Activated naive CD8-positive, alpha-beta T cell treated with anti-CD3 and anti-CD28 coated beads, Interleukin-2, amount 10 ng/mL, durations not matched to agents 7 days and 5 days (primary cell): ENCODE measurements around the gene EDN3. TPM values are rescaled to one million over a fixed set of nuclear protein-coding genes. Genes with fewer than 3 reads are reported as not detected.

Experiments used
- ATAC-seq: fragments of 150-1000 bp; cut with Tn5 transposase; one replicate; pipeline ENCODE4 v1.10.0; 2021; ENCODE audit warnings: low read depth, moderate library complexity
- POLR2A ChIA-PET: fragments of 350-600 bp; sonication (Branson Sonifier 250); formaldehyde crosslinking; loops from one replicate; lab custom pipeline; 2021; ENCODE audit warnings: antibody characterized with exemption; lab: Charles Lee
- DNase-seq: peaks from one replicate; pipeline ENCODE4 v3.0.0; 2021
- H3K27ac Mint-ChIP-seq: one replicate; pipeline ENCODE4 v1.8.0; 2022; ENCODE audit warnings: mild to moderate bottlenecking, mixed read lengths
- H3K27me3 Mint-ChIP-seq: one replicate; pipeline ENCODE4 v1.8.0; 2022; ENCODE audit warnings: mild to moderate bottlenecking, moderate library complexity, mixed read lengths
- H3K36me3 Mint-ChIP-seq: one replicate; pipeline ENCODE4 v1.8.0; 2021; ENCODE audit warnings: mild to moderate bottlenecking, mixed read lengths
- H3K4me1 Mint-ChIP-seq: one replicate; pipeline ENCODE4 v1.8.0; 2021; ENCODE audit warnings: mixed read lengths
- H3K4me3 Mint-ChIP-seq: one replicate; pipeline ENCODE4 v1.8.0; 2022; ENCODE audit warnings: mild to moderate bottlenecking, moderate library complexity, mixed read lengths
- H3K9me3 Mint-ChIP-seq: one replicate; pipeline ENCODE4 v1.8.0; 2021; ENCODE audit warnings: mixed read lengths
- total RNA-seq, 2 experiments: library from RNA; stranded (reverse); gene quantifications; one replicate each; pipeline ENCODE4 v1.2.3, GENCODE V29; 2021

Gene EDN3, protein sequence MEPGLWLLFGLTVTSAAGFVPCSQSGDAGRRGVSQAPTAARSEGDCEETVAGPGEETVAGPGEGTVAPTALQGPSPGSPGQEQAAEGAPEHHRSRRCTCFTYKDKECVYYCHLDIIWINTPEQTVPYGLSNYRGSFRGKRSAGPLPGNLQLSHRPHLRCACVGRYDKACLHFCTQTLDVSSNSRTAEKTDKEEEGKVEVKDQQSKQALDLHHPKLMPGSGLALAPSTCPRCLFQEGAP
- total RNA-seq, result under 1 TPM; 0.17 to 0.39 TPM

- H3K36me3 Mint-ChIP-seq, result no peaks in the 10 kb centered on the region
- H3K4me1 Mint-ChIP-seq, result peaks cover 2% of the 10 kb centered on the region
- DNase-seq, result no peak
- no peaks in the 10 kb centered on the region for H3K9me3 Mint-ChIP-seq
- no peak within 1 kb of the TSS for H3K27ac Mint-ChIP-seq
- H3K27me3 Mint-ChIP-seq, result peaks cover 76% of the 10 kb centered on the region
- ATAC-seq, result no peak
- no peak within 1 kb of the TSS for H3K4me3 Mint-ChIP-seq
- POLR2A ChIA-PET, result no interaction called here
Measured at GRCh38 chr20:59300333-59301081, at the start of gene EDN3. Gene EDN3, plus strand, starts transcription at chr20:59300611. Its CDS starts 202 bp downstream, at chr20:59300813.

- peak overlapping the region; percentile 92 for H3K27ac Mint-ChIP-seq
- H3K4me1 Mint-ChIP-seq, result peaks cover 37% of the 10 kb centered on the region
- H3K4me3 Mint-ChIP-seq, result peak overlapping the region; percentile 77
- no peaks in the 10 kb centered on the region for H3K27me3 Mint-ChIP-seq
- peaks cover 52% of the 10 kb centered on the region for H3K36me3 Mint-ChIP-seq
- ATAC-seq (peak; percentile 55), DNase-seq (no peak)
- POLR2A ChIA-PET, result interaction anchor here (1.0 to 1.9 kb wide), 9 partner anchors 12 to 602 kb away, joined by 3 to 10 read pairs (median 5); partner anchors contain the start of genes ATP5F1E and STX16
- peaks cover 5% of the 10 kb centered on the region for H3K9me3 Mint-ChIP-seq
Measured at GRCh38 chr20:59253325-59253724, 47.1 kb upstream of the EDN3 start.

- DNase-seq (peak; percentile 46), ATAC-seq (peak; percentile 63)
- H3K9me3 Mint-ChIP-seq, result peaks cover 5% of the 10 kb centered on the region
- H3K4me3 Mint-ChIP-seq, result peak overlapping the region; percentile 77
- H3K4me1 Mint-ChIP-seq, result peaks cover 40% of the 10 kb centered on the region
- POLR2A ChIA-PET, result interaction anchor here (1.0 to 1.9 kb wide), 9 partner anchors 12 to 602 kb away, joined by 3 to 10 read pairs (median 5); partner anchors contain the start of genes ATP5F1E and STX16
- H3K36me3 Mint-ChIP-seq, result peaks cover 50% of the 10 kb centered on the region
- no peaks in the 10 kb centered on the region for H3K27me3 Mint-ChIP-seq
- peak overlapping the region; percentile 92 for H3K27ac Mint-ChIP-seq
Measured at GRCh38 chr20:59253779-59254319, 46.6 kb upstream of the EDN3 start.

DNA sequence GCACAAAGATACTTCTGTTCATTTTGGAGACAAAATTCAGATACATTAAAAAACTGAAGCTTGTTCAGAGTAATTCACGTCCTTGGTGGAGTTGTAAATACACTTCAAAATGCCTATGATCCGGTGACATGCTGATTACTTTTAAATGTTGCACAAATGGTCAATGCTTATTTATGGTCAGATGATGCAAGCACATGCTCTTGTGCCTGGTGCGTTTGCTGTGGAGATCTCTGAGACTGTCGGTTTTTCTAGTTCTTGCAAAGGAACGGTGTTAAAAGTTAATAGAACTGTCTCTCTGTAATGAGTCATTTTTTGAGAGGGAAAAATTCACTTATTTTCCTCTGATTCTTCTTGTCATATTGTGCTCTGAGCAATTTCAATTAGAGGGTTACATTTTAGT lies 45.2 kb upstream of the EDN3 start:
- Mint-ChIP-seq H3K4me3 (no peak overlapping the region), H3K36me3 (peaks cover 38% of the 10 kb centered on the region), H3K27ac (no peak overlapping the region), H3K27me3 (peaks cover 2% of the 10 kb centered on the region), H3K9me3 (peaks cover 7% of the 10 kb centered on the region), H3K4me1 (peaks cover 44% of the 10 kb centered on the region)
- POLR2A ChIA-PET, result no interaction called here
- ATAC-seq (no peak), DNase-seq (no peak)

DNA sequence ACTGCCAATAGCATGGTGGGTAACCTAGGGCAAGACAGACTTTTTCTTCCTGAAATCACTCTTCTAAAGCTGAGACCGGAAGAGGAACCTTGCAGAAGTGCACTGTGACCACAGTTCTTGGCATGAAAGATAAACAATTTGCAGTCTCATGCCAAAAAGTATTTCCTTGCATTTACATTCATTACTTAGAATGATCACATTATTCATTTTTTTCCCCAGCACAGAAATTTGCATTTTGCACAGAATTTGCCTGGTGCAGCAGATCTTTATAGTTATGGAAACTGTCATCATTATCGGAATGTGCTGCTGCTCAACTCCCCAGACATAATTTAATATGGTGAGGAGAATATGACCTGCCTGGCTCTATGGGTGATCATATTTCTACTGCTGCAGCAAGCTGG lies 42.2 kb upstream of the EDN3 start:
- Mint-ChIP-seq H3K36me3 (peaks cover 15% of the 10 kb centered on the region), H3K4me3 (peak overlapping the region; percentile 43), H3K27ac (peak overlapping the region; percentile 78), H3K27me3 (peaks cover 14% of the 10 kb centered on the region), H3K4me1 (peaks cover 31% of the 10 kb centered on the region), H3K9me3 (peaks cover 3% of the 10 kb centered on the region)
- ATAC-seq, result peak; percentile 54
- DNase-seq, result no peak
- POLR2A ChIA-PET, result no interaction called here

DNA sequence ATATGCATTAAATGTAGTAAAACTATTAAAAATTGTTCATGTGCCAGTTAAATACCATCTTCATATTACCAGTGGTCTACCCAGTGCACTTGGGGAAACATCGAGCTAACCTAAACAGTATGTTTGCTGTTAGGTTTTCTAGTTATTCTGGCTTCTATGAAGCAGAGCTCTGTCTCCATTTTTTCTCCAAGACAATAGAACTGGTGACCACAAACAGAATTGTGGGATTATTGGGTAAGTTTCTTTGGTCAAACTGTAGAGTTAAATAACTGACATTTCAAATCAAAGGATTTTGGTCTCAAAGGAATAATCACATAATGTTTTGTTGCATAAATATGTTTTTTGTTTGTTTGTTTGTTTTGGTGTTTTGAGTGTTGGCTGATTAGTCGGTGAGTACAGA lies 40.5 kb upstream of the EDN3 start:
- Mint-ChIP-seq H3K36me3 (peaks cover 13% of the 10 kb centered on the region), H3K9me3 (peaks cover 3% of the 10 kb centered on the region), H3K27ac (no peak overlapping the region), H3K4me1 (peaks cover 19% of the 10 kb centered on the region), H3K4me3 (no peak overlapping the region), H3K27me3 (peaks cover 28% of the 10 kb centered on the region)
- POLR2A ChIA-PET, result no interaction called here
- ATAC-seq (no peak), DNase-seq (no peak)

- no peak for DNase-seq
- Mint-ChIP-seq H3K36me3 (no peaks in the 10 kb centered on the region), H3K9me3 (no peaks in the 10 kb centered on the region), H3K27ac (no peak overlapping the region), H3K27me3 (peaks cover 57% of the 10 kb centered on the region), H3K4me1 (peaks cover 16% of the 10 kb centered on the region), H3K4me3 (no peak overlapping the region)
- POLR2A ChIA-PET, result no interaction called here
- ATAC-seq, result no peak
Measured at GRCh38 chr20:59265298-59265697, 35.1 kb upstream of the EDN3 start.

DNA sequence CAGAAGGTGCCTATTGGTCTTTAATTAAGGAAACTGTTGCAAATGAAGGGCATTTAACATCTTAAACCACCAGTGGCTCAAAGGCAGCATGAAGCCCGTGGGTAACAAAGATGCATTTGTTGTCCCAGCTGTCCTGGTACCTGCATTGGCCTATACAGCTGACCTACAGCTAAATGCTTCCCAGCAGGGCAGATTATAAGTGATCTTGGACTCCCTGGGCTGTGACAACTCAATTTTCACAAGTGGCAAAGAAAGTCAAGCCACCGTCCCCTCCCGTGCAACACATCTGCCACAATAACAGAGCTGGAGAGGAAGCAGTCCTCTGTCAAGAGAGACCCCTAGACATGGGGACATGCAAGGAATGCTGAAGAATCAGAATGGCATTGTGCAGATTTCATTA lies 31.5 kb upstream of the EDN3 start:
- no peak for DNase-seq
- no peak for ATAC-seq
- Mint-ChIP-seq H3K27ac (no peak overlapping the region), H3K27me3 (peaks cover 39% of the 10 kb centered on the region), H3K4me1 (peaks cover 24% of the 10 kb centered on the region), H3K36me3 (no peaks in the 10 kb centered on the region), H3K9me3 (no peaks in the 10 kb centered on the region), H3K4me3 (peak overlapping the region; percentile 43)
- POLR2A ChIA-PET, result interaction anchor here (0.9 to 1.5 kb wide), 2 partner anchors 15 to 617 kb away, joined by 4 to 10 read pairs; partner anchors contain the start of gene STX16

DNA sequence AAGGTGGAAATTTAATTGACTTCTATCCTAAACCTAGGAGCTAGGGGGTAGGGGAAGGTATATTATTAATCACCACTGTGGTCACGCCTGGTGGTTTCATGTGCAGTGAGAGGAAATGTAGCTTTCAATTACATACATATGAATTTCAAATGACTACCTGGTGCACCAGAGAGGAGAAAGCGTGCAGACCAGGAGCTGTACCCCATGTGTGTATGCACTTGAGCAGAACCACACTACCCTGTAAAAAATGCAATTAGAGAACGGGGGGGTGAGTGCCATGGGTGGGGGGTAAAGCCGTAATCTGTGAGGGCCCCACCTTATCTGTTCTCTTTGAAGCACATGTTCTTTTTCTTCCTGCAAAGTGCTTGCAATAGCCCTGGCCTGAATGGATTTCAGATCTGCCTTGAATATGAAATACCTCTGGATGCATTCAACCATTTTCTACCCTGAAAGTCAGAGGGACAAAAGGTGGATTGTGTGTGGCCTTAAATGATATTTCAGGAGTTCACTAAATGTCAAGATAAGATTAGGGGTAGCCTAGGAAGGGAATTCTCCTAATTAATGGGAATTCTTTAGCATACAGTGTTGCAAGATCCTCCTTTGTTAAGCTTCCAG lies 30.9 kb upstream of the EDN3 start:
- Mint-ChIP-seq H3K4me1 (peaks cover 30% of the 10 kb centered on the region), H3K36me3 (no peaks in the 10 kb centered on the region), H3K4me3 (peak overlapping the region; percentile 43), H3K27me3 (peaks cover 37% of the 10 kb centered on the region), H3K27ac (no peak overlapping the region), H3K9me3 (no peaks in the 10 kb centered on the region)
- POLR2A ChIA-PET, result interaction anchor here (0.9 to 1.5 kb wide), 2 partner anchors 16 to 618 kb away, joined by 4 to 10 read pairs; partner anchors contain the start of gene STX16
- peak; percentile 70 for ATAC-seq
- no peak for DNase-seq

DNA sequence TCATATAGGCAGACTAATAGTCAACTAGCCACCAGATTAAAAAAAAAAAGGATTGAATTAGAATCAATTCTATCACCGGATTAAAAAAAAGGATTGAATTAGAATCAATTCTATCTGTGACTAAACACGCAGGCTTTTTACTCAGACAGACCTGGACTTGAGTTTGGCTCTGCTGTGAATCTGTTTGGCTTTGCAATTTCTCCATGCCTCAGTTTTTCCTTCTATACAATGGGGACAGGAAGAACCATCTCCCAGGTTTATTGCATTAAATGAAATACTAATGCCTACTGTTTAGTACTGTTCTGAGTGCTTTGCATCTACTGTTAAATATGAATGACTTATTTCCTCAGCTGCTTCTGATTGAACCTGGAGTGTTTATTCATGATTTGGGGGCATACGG lies 30.0 kb upstream of the EDN3 start:
- POLR2A ChIA-PET, result no interaction called here
- no peaks in the 10 kb centered on the region for H3K9me3 Mint-ChIP-seq
- no peak for DNase-seq
- H3K4me3 Mint-ChIP-seq, result no peak overlapping the region
- H3K27me3 Mint-ChIP-seq, result peaks cover 29% of the 10 kb centered on the region
- no peak overlapping the region for H3K27ac Mint-ChIP-seq
- H3K4me1 Mint-ChIP-seq, result peaks cover 34% of the 10 kb centered on the region
- ATAC-seq, result no peak
- H3K36me3 Mint-ChIP-seq, result no peaks in the 10 kb centered on the region

DNA sequence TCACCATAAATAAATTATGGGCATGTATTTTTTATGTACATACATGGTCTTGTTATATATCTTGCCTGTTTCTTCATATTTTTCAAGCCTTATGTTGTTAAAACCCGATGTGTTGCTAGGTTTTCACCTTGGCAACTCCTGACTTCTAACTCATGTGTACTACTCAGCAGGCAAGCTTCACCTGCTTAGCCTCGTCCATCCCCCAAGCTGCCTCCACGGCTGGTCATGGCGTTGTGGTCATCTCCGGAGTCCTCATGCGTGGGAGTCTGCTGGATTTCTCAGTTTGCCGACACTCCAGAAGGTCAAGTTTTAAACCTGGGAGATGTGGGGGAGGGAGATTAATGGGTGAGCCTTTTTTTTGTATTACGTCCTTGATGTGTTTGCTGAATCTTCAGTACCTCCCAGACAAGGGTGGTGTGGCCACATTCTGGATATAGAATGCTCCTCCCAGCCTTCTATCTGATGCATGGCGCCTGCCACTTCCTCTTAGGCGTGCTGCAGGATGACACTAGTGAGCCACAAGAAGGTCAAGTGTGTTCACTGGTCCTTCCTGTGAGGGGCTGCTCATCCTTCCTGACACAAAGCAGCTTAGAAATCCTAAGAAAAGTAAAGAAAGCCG lies 26.6 kb upstream of the EDN3 start:
- POLR2A ChIA-PET, result no interaction called here
- no peak for DNase-seq
- peaks cover 35% of the 10 kb centered on the region for H3K4me1 Mint-ChIP-seq
- H3K36me3 Mint-ChIP-seq, result no peaks in the 10 kb centered on the region
- H3K27me3 Mint-ChIP-seq, result peaks cover 7% of the 10 kb centered on the region
- ATAC-seq, result peak; percentile 76
- no peaks in the 10 kb centered on the region for H3K9me3 Mint-ChIP-seq
- peak overlapping the region; percentile 68 for H3K27ac Mint-ChIP-seq
- peak overlapping the region; percentile 4 for H3K4me3 Mint-ChIP-seq

GRCh38 chr20:59276938-59277337 lies 23.5 kb upstream of the EDN3 start:
- ATAC-seq, result no peak
- DNase-seq, result no peak
- H3K4me1 Mint-ChIP-seq, result peaks cover 23% of the 10 kb centered on the region
- POLR2A ChIA-PET, result interaction anchor here (0.6 kb wide), 1 partner anchor 1636 kb away, joined by 4 read pairs; no protein-coding TSS in a partner anchor
- H3K9me3 Mint-ChIP-seq, result no peaks in the 10 kb centered on the region
- no peaks in the 10 kb centered on the region for H3K36me3 Mint-ChIP-seq
- H3K27ac Mint-ChIP-seq, result peak overlapping the region; percentile 21
- no peak overlapping the region for H3K4me3 Mint-ChIP-seq
- peaks cover 5% of the 10 kb centered on the region for H3K27me3 Mint-ChIP-seq

- POLR2A ChIA-PET, result no interaction called here
- no peaks in the 10 kb centered on the region for H3K4me1 Mint-ChIP-seq
- no peaks in the 10 kb centered on the region for H3K9me3 Mint-ChIP-seq
- ATAC-seq (no peak), DNase-seq (no peak)
- no peaks in the 10 kb centered on the region for H3K36me3 Mint-ChIP-seq
- no peak overlapping the region for H3K4me3 Mint-ChIP-seq
- peaks cover 16% of the 10 kb centered on the region for H3K27me3 Mint-ChIP-seq
- no peak overlapping the region for H3K27ac Mint-ChIP-seq
Measured at GRCh38 chr20:59284470-59284869, 15.9 kb upstream of the EDN3 start.
